GM12878 (cell line): ENCODE data around the gene MPC2. TPM values are rescaled to one million over a fixed set of nuclear protein-coding genes. Genes with fewer than 3 reads are reported as not detected.

ENCODE experiments used
- ATAC-seq: fragments of 200-7000 bp; cut with Tn5 transposase; 3 replicates; pipeline ENCODE4 v1.9.1; 2020; ENCODE audit warnings: mild to moderate bottlenecking, moderate library complexity
- BruUV-seq: library from RNA; stranded (reverse); fragments of 400-500 nt; replicated peaks from 2 replicates; lab custom pipeline; 2021; lab: Mats Ljungman, UMichigan
- CTCF ChIA-PET: fragments of 300-600 bp; sonication (Branson Sonifier 250); formaldehyde crosslinking; extraction: SDS; loops from one replicate; lab custom pipeline; 2021; ENCODE audit warnings: inconsistent platforms; lab: Yijun Ruan, JAX
- POLR2A ChIA-PET: fragments of 350-600 bp; formaldehyde crosslinking; extraction: SDS; loops from one replicate; lab custom pipeline; 2021; ENCODE audit warnings: inconsistent platforms; lab: Charles Lee
- RAD21 ChIA-PET: fragments of 300-600 bp; sonication (Branson Sonifier 250); formaldehyde crosslinking; loops from one replicate; lab custom pipeline; 2023; ENCODE audit warnings: antibody characterized with exemption; ENCODE audit not compliant: unreplicated experiment; lab: Charles Lee
- SMC1A ChIA-PET: fragments of 300-600 bp; sonication (Branson Sonifier 250); formaldehyde crosslinking; loops from one replicate; lab custom pipeline; 2023; ENCODE audit not compliant: unreplicated experiment, uncharacterized antibody; lab: Charles Lee
- DNase-seq: peaks from one replicate; pipeline ENCODE4 v3.0.0-alpha.2; 2011; ENCODE audit warnings: low read depth, low spot score
- FAIRE-seq: peaks from 3 replicates; lab custom pipeline; 2011; peaks lifted over from hg19 to GRCh38; lab: Jason Lieb, UNC
- H2AFZ ChIP-seq: 2 replicates; pipeline ENCODE4 v1.6.0; 2011; ENCODE audit warnings: low read depth, low read length, control low read depth; ENCODE audit not compliant: control insufficient read depth
- H3K27ac ChIP-seq: 2 replicates; pipeline ENCODE4 v1.5.1; 2011; ENCODE audit warnings: control low read depth; ENCODE audit not compliant: control insufficient read depth, insufficient read depth
- H3K27me3 ChIP-seq, 2 experiments: replicated peaks in 1 of 2; 2 replicates each; pipeline versions ENCODE4 v1.6.0 to v1.6.1; 2011; ENCODE audit warnings: low read length in 1 of 2; ENCODE audit not compliant: control insufficient read depth in 2 of 2, insufficient read depth in 2 of 2
- H3K36me3 ChIP-seq, 2 experiments: 2 replicates each; pipeline ENCODE4 v1.5.1; 2011; ENCODE audit warnings: low read length in 1 of 2; ENCODE audit not compliant: control insufficient read depth in 2 of 2, insufficient read depth in 2 of 2
- H3K4me1 ChIP-seq: 2 replicates; pipeline ENCODE4 v1.6.1; 2011; ENCODE audit warnings: mild to moderate bottlenecking, low read length, moderate library complexity, mixed read lengths; ENCODE audit not compliant: control insufficient read depth, insufficient read depth
- H3K4me2 ChIP-seq: 2 replicates; pipeline ENCODE4 v1.6.0; 2011; ENCODE audit warnings: control low read depth; ENCODE audit not compliant: control insufficient read depth, insufficient read depth
- H3K4me3 ChIP-seq: fragments of 200-600 bp; sonication (generic); 2 replicates; pipeline ENCODE4 v1.5.1; 2016
- H3K79me2 ChIP-seq: 2 replicates; pipeline ENCODE4 v1.6.0; 2011; ENCODE audit warnings: low read length; ENCODE audit not compliant: control insufficient read depth, insufficient read depth
- H3K9ac ChIP-seq: 2 replicates; pipeline ENCODE4 v1.8.0; 2011; ENCODE audit warnings: low read length, control low read depth, mixed read lengths; ENCODE audit not compliant: control insufficient read depth, insufficient read depth
- H3K9me3 ChIP-seq: replicated peaks from 3 replicates; pipeline ENCODE4 v1.5.1; 2011; ENCODE audit warnings: mild to moderate bottlenecking, low read length; ENCODE audit not compliant: control insufficient read depth, insufficient read depth
- H4K20me1 ChIP-seq: 2 replicates; pipeline ENCODE4 v1.6.0; 2011; ENCODE audit not compliant: control insufficient read depth, insufficient read depth
- HDGF ChIP-seq: fragments of 450-650 bp; IDR thresholded peaks from 2 replicates; pipeline ENCODE4 v1.6.1; 2016; ENCODE audit warnings: antibody characterized with exemption
- MXI1 ChIP-seq: fragments of 150-350 bp; IDR thresholded peaks from 2 replicates; pipeline ENCODE4 v1.6.1; 2011; ENCODE audit warnings: low read depth, mild to moderate bottlenecking, inconsistent platforms, low read length, improper control_type of control experiment
- NBN ChIP-seq: fragments of 450-650 bp; IDR thresholded peaks from 2 replicates; pipeline ENCODE4 v1.6.1; 2016
- NR2C1 ChIP-seq: fragments of 450-650 bp; IDR thresholded peaks from 2 replicates; pipeline ENCODE4 v1.6.1; 2017; ENCODE audit warnings: antibody characterized with exemption, mild to moderate bottlenecking, moderate library complexity
- RUNX3 ChIP-seq: IDR thresholded peaks from 2 replicates; pipeline ENCODE4 v1.6.1; 2012; ENCODE audit warnings: low read length, inconsistent platforms
- SMC3 ChIP-seq: IDR thresholded peaks from 2 replicates; pipeline ENCODE4 v1.6.1; 2011; ENCODE audit warnings: low read length, improper control_type of control experiment, borderline replicate concordance
- ZZZ3 ChIP-seq: IDR thresholded peaks from 2 replicates; pipeline ENCODE4 v1.6.1; 2011; ENCODE audit warnings: low read depth; ENCODE audit not compliant: control insufficient read depth, insufficient read length
- WGBS: methylation state at CpG from one replicate; pipeline ENCODE4 v1.1.6; 2016; ENCODE audit warnings: low lambda C conversion rate; ENCODE audit not compliant: insufficient replicate concordance, insufficient coverage; ENCODE audit errors: missing lambda C conversion rate; 5-methylcytosine and 5-hydroxymethylcytosine counted together
- in situ Hi-C: fragments of 300-500 bp; cut with MboI; formaldehyde crosslinking; loops from 9 replicates; pipeline ENCODE4 v1.14.3; 2018; ENCODE audit warnings: mixed read lengths
- intact Hi-C: fragments of 100-400 bp; cut with micrococcal nuclease; formaldehyde crosslinking; loops from one replicate; pipeline ENCODE4 v1.14.2; 2022; ENCODE audit not compliant: unreplicated experiment
- polyA plus RNA-seq, 11 experiments: library from polyadenylated mRNA; depleted of rRNA in 4 of 11; unstranded in 6 of 11; stranded (reverse) in 5 of 11; fragments of >200 nt; fragmentation: Nextera tagmentation in 4 of 11; fragmentation: Illumina TruSeq in 1 of 11; extraction: Ambion mirVana in 4 of 11; extraction: Trizol in 1 of 11; gene quantifications; 1 replicate in 1 of 11; 2 replicates in 10 of 11; pipeline versions ENCODE4 v1.2.1 to v1.2.3, GENCODE V29; 2011 to 2016; ENCODE audit warnings: inconsistent platforms in 2 of 11, missing spikeins in 2 of 11, low read depth in 1 of 11
- total RNA-seq, 4 experiments: library from RNA; depleted of rRNA in 3 of 4; stranded (reverse); fragments of >200 nt in 3 of 4; fragmentation: Illumina TruSeq in 1 of 4; extraction: Trizol in 1 of 4; gene quantifications; 2 replicates each; pipeline versions ENCODE4 v1.2.1 to v1.2.3, GENCODE V29; 2013 to 2021
- TF ChIP-seq, protein P1 (sequence below): fragments of 450-650 bp; IDR thresholded peaks from 2 replicates; pipeline ENCODE4 v1.6.1; 2018; ENCODE audit warnings: mild to moderate bottlenecking, low read depth, moderate library complexity; ENCODE audit not compliant: partially characterized antibody

MPC2 gene
- total and polyA plus RNA-seq, 10 of the 15 experiments (the other 5 are each of a cell fraction or from before 2014, with no cell fraction given), result 22.5 to 164 (median 63.3) TPM

DNA sequence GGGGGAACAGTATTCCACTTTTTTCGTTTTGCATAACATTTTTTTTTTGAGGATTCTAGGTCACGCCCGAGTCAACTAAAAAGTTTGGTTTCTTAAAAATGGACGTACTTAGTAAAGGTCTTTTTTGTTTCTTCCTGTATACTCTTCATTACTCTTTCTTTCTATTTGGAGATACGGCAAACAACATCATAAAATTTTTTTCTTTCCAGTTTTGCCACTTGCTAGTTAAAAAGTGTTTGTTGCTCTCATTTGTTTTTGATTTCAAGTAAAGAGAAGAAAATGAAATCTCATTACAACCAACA lies 788 bp upstream of the MPC2 start:
- RAD21 ChIA-PET, result interaction anchor here (1.0 to 2.3 kb wide), 5 partner anchors 10 to 289 kb away, joined by 3 to 12 read pairs (median 3); partner anchors contain the start of gene SFT2D2

More for the DNA sequence above, 788 bp upstream of the MPC2 start:
- peak overlapping the region; percentile 76 for H3K4me2 ChIP-seq
- H2AFZ ChIP-seq, result peak overlapping the region; percentile 99; the same call in 1 of the 2 replicates
- no peaks in the 10 kb centered on the region for H4K20me1 ChIP-seq
- H3K79me2 ChIP-seq, result peaks cover 87% of the 10 kb centered on the region
- peak overlapping the region; percentile 95 for H3K4me3 ChIP-seq
- ChIA-PET POLR2A (interaction anchor here (0.9 to 2.5 kb wide), 4 partner anchors 10 to 224 kb away, joined by 3 to 20 read pairs (median 4); no protein-coding TSS in a partner anchor), SMC1A (interaction anchor here (0.7 to 1.7 kb wide), 7 partner anchors 10 to 219 kb away, joined by 3 to 9 read pairs (median 3); partner anchors contain the start of gene ADCY10), CTCF (interaction anchor here (0.8 to 2.1 kb wide), 4 partner anchors 13 to 148 kb away, joined by 3 to 8 read pairs (median 4); no protein-coding TSS in a partner anchor)
- H3K27me3 ChIP-seq, result no peaks in the 10 kb centered on the region
- ATAC-seq (no peak), DNase-seq (no peak), FAIRE-seq (no peak)
- in situ Hi-C loops, result loop anchor here (5.0 kb wide), 1 partner anchor 220 kb away; no protein-coding TSS in a partner anchor
- intact Hi-C loops, result loop anchor here (2.0 to 10.0 kb wide), 4 partner anchors 135 to 333 kb away; partner anchors contain the start of gene TIPRL
- no TSS peak for BruUV-seq
- no peaks in the 10 kb centered on the region for H3K9me3 ChIP-seq
- TF ChIP-seq NR2C1 (no peak), ZZZ3 (no peak), SMC3 (no peak), MXI1 (peak; percentile 27; the same call in 1 of the 2 replicates), NBN (no peak), HDGF (0 out of 2 replicates have a peak, but pooled peaks have one; percentile 4), RUNX3 (no peak)
- TF ChIP-seq, protein P1, sequence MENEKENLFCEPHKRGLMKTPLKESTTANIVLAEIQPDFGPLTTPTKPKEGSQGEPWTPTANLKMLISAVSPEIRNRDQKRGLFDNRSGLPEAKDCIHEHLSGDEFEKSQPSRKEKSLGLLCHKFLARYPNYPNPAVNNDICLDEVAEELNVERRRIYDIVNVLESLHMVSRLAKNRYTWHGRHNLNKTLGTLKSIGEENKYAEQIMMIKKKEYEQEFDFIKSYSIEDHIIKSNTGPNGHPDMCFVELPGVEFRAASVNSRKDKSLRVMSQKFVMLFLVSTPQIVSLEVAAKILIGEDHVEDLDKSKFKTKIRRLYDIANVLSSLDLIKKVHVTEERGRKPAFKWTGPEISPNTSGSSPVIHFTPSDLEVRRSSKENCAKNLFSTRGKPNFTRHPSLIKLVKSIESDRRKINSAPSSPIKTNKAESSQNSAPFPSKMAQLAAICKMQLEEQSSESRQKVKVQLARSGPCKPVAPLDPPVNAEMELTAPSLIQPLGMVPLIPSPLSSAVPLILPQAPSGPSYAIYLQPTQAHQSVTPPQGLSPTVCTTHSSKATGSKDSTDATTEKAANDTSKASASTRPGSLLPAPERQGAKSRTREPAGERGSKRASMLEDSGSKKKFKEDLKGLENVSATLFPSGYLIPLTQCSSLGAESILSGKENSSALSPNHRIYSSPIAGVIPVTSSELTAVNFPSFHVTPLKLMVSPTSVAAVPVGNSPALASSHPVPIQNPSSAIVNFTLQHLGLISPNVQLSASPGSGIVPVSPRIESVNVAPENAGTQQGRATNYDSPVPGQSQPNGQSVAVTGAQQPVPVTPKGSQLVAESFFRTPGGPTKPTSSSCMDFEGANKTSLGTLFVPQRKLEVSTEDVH, result no peak
- peak overlapping the region; percentile 96 for H3K9ac ChIP-seq
- under 1% methylated on average over 5 of the region's 5 CpGs for WGBS
- H3K4me1 ChIP-seq, result no peaks in the 10 kb centered on the region
- H3K36me3 ChIP-seq, result no peaks in the 10 kb centered on the region; a peak in 1 of 4 replicates
- peak overlapping the region; percentile 99 for H3K27ac ChIP-seq
